Panc1 (cell line): ENCODE measurements around the gene EAPP.
"Not testable (repeated sequence)": the region's sequence is repeated elsewhere in the genome, so short reads cannot be mapped to it uniquely, and the experiment has no call there.

ENCODE experiments used
- CTCF ChIP-seq: fragments of 450-650 bp; IDR thresholded peaks from 2 replicates; pipeline ENCODE4 v1.5.1; 2017; ENCODE audit warnings: mild to moderate bottlenecking
- REST ChIP-seq, 2 experiments: IDR thresholded peaks; 2 replicates each; pipeline ENCODE4 v1.6.1; 2011 to 2012; ENCODE audit warnings: low read depth in 2 of 2, control low read depth in 1 of 2, low read length in 1 of 2, mild to moderate bottlenecking in 1 of 2, moderate library complexity in 1 of 2; ENCODE audit not compliant: insufficient read depth in 1 of 2

GRCh38 chr14:34555583-34556497, 16.3 kb upstream of the EAPP start:
- TF ChIP-seq CTCF; REST (IDR thresholded peaks at IDR 0.05; ENCODE audit: insufficient read depth in 1 of 2, low read depth in 2 of 2, low read length in 1 of 2): not testable (repeated sequence)
